WTC11 (cell line): Measurements from ENCODE around the gene ABHD3. TPM values are rescaled to one million over a fixed set of nuclear protein-coding genes. Genes with fewer than 3 reads are reported as not detected.
A peak's percentile ranks its signal among the peaks of the same experiment; 100 is the strongest.

Source experiments
- ATAC-seq: fragments of 200-7000 bp; cut with Tn5 transposase; 2 replicates; pipeline ENCODE4 v1.10.0; 2021; ENCODE audit warnings: mild to moderate bottlenecking, moderate library complexity
- CTCF ChIA-PET: fragments of 300-600 bp; sonication (Branson Sonifier 250); formaldehyde crosslinking; loops from one replicate; lab custom pipeline; 2021; ENCODE audit warnings: antibody characterized with exemption; lab: Charles Lee
- POLR2A ChIA-PET: fragments of 350-600 bp; sonication (Branson Sonifier 250); formaldehyde crosslinking; loops from one replicate; lab custom pipeline; 2021; ENCODE audit warnings: antibody characterized with exemption; lab: Charles Lee
- DNase-seq: peaks from one replicate; pipeline ENCODE4 v3.0.0; 2021; ENCODE audit warnings: low spot score
- H3K27ac Mint-ChIP-seq: 2 replicates; pipeline ENCODE4 v1.8.0; 2021; ENCODE audit warnings: mixed read lengths
- H3K27me3 Mint-ChIP-seq: 2 replicates; pipeline ENCODE4 v1.8.0; 2021; ENCODE audit warnings: low read depth, mild to moderate bottlenecking, moderate library complexity, mixed read lengths
- H3K36me3 Mint-ChIP-seq: 2 replicates; pipeline ENCODE4 v1.8.0; 2021; ENCODE audit warnings: mixed read lengths
- H3K4me1 Mint-ChIP-seq: 2 replicates; pipeline ENCODE4 v1.8.0; 2022; ENCODE audit warnings: mixed read lengths
- H3K4me3 Mint-ChIP-seq: 2 replicates; pipeline ENCODE4 v1.8.0; 2021; ENCODE audit warnings: mild to moderate bottlenecking, moderate library complexity, mixed read lengths
- H3K9me3 Mint-ChIP-seq: 2 replicates; pipeline ENCODE4 v1.8.0; 2021; ENCODE audit warnings: mixed read lengths
- ATF2 ChIP-seq: sonication (generic); formaldehyde crosslinking; IDR thresholded peaks from 2 replicates; pipeline ENCODE4 v1.8.1; 2022; ENCODE audit warnings: low read depth, missing genetic modification reagents, borderline replicate concordance
- CTCF ChIP-seq: fragments of 200-600 bp; IDR thresholded peaks from 2 replicates; pipeline ENCODE4 v1.8.0; 2022; ENCODE audit warnings: antibody characterized with exemption
- KAT7 ChIP-seq: sonication (generic); formaldehyde crosslinking; IDR thresholded peaks from 2 replicates; pipeline ENCODE4 v1.8.1; 2023; ENCODE audit warnings: missing genetic modification reagents, mild to moderate bottlenecking, borderline replicate concordance
- NFE2L1 ChIP-seq: sonication (generic); formaldehyde crosslinking; IDR thresholded peaks from 2 replicates; pipeline ENCODE4 v1.8.1; 2023; ENCODE audit warnings: missing genetic modification reagents
- NFYB ChIP-seq: sonication (generic); formaldehyde crosslinking; conservative IDR thresholded peaks from 2 replicates; pipeline ENCODE4 v1.8.0; 2022; ENCODE audit warnings: low read depth, missing genetic modification reagents
- NR1H2 ChIP-seq: sonication (generic); formaldehyde crosslinking; IDR thresholded peaks from 2 replicates; pipeline ENCODE4 v1.9.0; 2021; ENCODE audit warnings: mild to moderate bottlenecking, moderate library complexity, missing genetic modification reagents
- OVOL2 ChIP-seq: fragments of 250-450 bp; sonication (Bioruptor Pico); IDR thresholded peaks from 2 replicates; pipeline ENCODE4 v1.9.0; 2021; ENCODE audit warnings: mild to moderate bottlenecking, borderline replicate concordance
- RELA ChIP-seq: sonication (generic); formaldehyde crosslinking; IDR thresholded peaks from 2 replicates; pipeline ENCODE4 v1.8.1; 2022; ENCODE audit warnings: missing genetic modification reagents, mild to moderate bottlenecking, borderline replicate concordance
- STAT6 ChIP-seq: sonication (generic); formaldehyde crosslinking; conservative IDR thresholded peaks from 2 replicates; pipeline ENCODE4 v1.8.1; 2023; ENCODE audit warnings: mild to moderate bottlenecking, low read depth, missing genetic modification reagents, moderate library complexity
- USF1 ChIP-seq: sonication (generic); formaldehyde crosslinking; IDR thresholded peaks from 2 replicates; pipeline ENCODE4 v1.8.0; 2022; ENCODE audit warnings: mild to moderate bottlenecking, missing genetic modification reagents
- ZMAT4 ChIP-seq: fragments of 250-450 bp; sonication (Bioruptor Pico); IDR thresholded peaks from 2 replicates; pipeline ENCODE4 v1.9.0; 2021; ENCODE audit warnings: mild to moderate bottlenecking
- ZNF232 ChIP-seq: sonication (generic); formaldehyde crosslinking; IDR thresholded peaks from 2 replicates; pipeline ENCODE4 v1.8.0; 2022; ENCODE audit warnings: mild to moderate bottlenecking, missing genetic modification reagents
- ZNF281 ChIP-seq: sonication (generic); formaldehyde crosslinking; IDR thresholded peaks from 2 replicates; pipeline ENCODE4 v1.8.0; 2023; ENCODE audit warnings: mild to moderate bottlenecking, missing genetic modification reagents
- ZNF317 ChIP-seq: sonication (generic); formaldehyde crosslinking; IDR thresholded peaks from 2 replicates; pipeline ENCODE4 v1.8.1; 2023; ENCODE audit warnings: low read depth, mild to moderate bottlenecking, moderate library complexity, missing genetic modification reagents, borderline replicate concordance
- ZNF423 ChIP-seq: fragments of 250-450 bp; sonication (Bioruptor Pico); IDR thresholded peaks from 2 replicates; pipeline ENCODE4 v2.1.2; 2022; ENCODE audit warnings: mild to moderate bottlenecking, moderate library complexity
- ZNF512 ChIP-seq: sonication (generic); formaldehyde crosslinking; IDR thresholded peaks from 2 replicates; pipeline ENCODE4 v1.8.1; 2022; ENCODE audit warnings: missing genetic modification reagents, borderline replicate concordance
- ZNF532 ChIP-seq: fragments of 250-450 bp; sonication (Bioruptor Pico); IDR thresholded peaks from 2 replicates; pipeline ENCODE4 v1.9.0; 2021; ENCODE audit warnings: mild to moderate bottlenecking, borderline replicate concordance
- ZNF671 ChIP-seq: fragments of 250-450 bp; sonication (Bioruptor Pico); IDR thresholded peaks from 2 replicates; pipeline ENCODE4 v1.8.0; 2021; ENCODE audit warnings: mild to moderate bottlenecking
- total RNA-seq: library from RNA; stranded (reverse); gene quantifications from 3 replicates; pipeline ENCODE4 v1.2.3, GENCODE V29; 2021

Gene ABHD3
- total RNA-seq, 1 experiment from 2014 or later: 11.1 TPM

GRCh38 chr18:21669736-21670285, 34.8 kb downstream of the ABHD3 start:
- no peak overlapping the region for H3K4me3 Mint-ChIP-seq
- H3K27me3 Mint-ChIP-seq: no peaks in the 10 kb centered on the region
- peaks cover 6% of the 10 kb centered on the region; the same call in 1 of the 2 replicates for H3K4me1 Mint-ChIP-seq
- POLR2A ChIA-PET: interaction anchor here (0.8 to 0.9 kb wide), 2 partner anchors 9 to 71 kb away, joined by 3 read pairs; partner anchors contain the start of gene MIB1
- DNase-seq: no peak
- CTCF ChIA-PET: interaction anchor here (2.0 kb wide), 1 partner anchor 69 kb away, joined by 14 read pairs; the partner anchor contains the start of gene ESCO1
- H3K9me3 Mint-ChIP-seq: no peaks in the 10 kb centered on the region
- no peak for TF ChIP-seq USF1
- TF ChIP-seq CTCF: no peak
- TF ChIP-seq ZMAT4 (CRISPR knock-in tag): no peak
- TF ChIP-seq NR1H2 (CRISPR knock-in tag): no peak
- TF ChIP-seq ZNF232: no peak
- no peak for TF ChIP-seq ZNF512 (CRISPR knock-in tag)
- no peak for TF ChIP-seq ZNF532 (CRISPR knock-in tag)
- no peak for TF ChIP-seq ZNF317 (CRISPR knock-in tag)
- no peak for TF ChIP-seq NFYB (CRISPR knock-in tag)
- TF ChIP-seq OVOL2 (CRISPR knock-in tag): no peak
- TF ChIP-seq KAT7 (CRISPR knock-in tag): no peak
- no peak for TF ChIP-seq ATF2 (CRISPR knock-in tag)
- TF ChIP-seq ZNF281 (CRISPR knock-in tag): no peak
- TF ChIP-seq RELA (CRISPR knock-in tag): no peak
- no peak for TF ChIP-seq NFE2L1 (CRISPR knock-in tag)
- no peak for TF ChIP-seq ZNF423
- TF ChIP-seq ZNF671: no peak
- no peak for TF ChIP-seq STAT6 (CRISPR knock-in tag)
- ATAC-seq: no peak; the same call in 1 of the 2 replicates
- H3K36me3 Mint-ChIP-seq: no peaks in the 10 kb centered on the region
- H3K27ac Mint-ChIP-seq: 0 out of 2 replicates have a peak overlapping the region, but pooled peaks have one; percentile 0
